Measurements from ENCODE around the gene TPSB2. TPM values are rescaled to one million over a fixed set of nuclear protein-coding genes. Genes with fewer than 3 reads are reported as not detected.
A peak's percentile ranks its signal among the peaks of the same experiment; 100 is the strongest.

The TPSB2 gene
- total RNA-seq, 1 donor from 2014 or later, result not detected

- TF ChIP-seq, protein P1, sequence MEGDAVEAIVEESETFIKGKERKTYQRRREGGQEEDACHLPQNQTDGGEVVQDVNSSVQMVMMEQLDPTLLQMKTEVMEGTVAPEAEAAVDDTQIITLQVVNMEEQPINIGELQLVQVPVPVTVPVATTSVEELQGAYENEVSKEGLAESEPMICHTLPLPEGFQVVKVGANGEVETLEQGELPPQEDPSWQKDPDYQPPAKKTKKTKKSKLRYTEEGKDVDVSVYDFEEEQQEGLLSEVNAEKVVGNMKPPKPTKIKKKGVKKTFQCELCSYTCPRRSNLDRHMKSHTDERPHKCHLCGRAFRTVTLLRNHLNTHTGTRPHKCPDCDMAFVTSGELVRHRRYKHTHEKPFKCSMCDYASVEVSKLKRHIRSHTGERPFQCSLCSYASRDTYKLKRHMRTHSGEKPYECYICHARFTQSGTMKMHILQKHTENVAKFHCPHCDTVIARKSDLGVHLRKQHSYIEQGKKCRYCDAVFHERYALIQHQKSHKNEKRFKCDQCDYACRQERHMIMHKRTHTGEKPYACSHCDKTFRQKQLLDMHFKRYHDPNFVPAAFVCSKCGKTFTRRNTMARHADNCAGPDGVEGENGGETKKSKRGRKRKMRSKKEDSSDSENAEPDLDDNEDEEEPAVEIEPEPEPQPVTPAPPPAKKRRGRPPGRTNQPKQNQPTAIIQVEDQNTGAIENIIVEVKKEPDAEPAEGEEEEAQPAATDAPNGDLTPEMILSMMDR (IDR thresholded peaks at IDR 0.05; ENCODE audit: insufficient read depth, low read length, poor library complexity, severe bottlenecking), result no peak
- H3K27me3 ChIP-seq (ENCODE audit: control insufficient read depth, insufficient read depth, low read length), result peaks cover 8% of the 10 kb centered on the region
- no peak overlapping the region for H3K4me3 ChIP-seq (ENCODE audit: low read depth, low read length)
- peak; percentile 69 for DNase-seq (ENCODE audit: low read depth)
- no peaks in the 10 kb centered on the region for H3K36me3 ChIP-seq (ENCODE audit: control insufficient read depth, insufficient read depth, low read length)
These were observed 47.7 kb downstream of the TPSB2 start for GRCh38 chr16:1182316-1182671.

GRCh38 chr16:1181404-1182315 is 48.3 kb downstream of the TPSB2 start:
- TF ChIP-seq, protein P1 (IDR thresholded peaks at IDR 0.05; ENCODE audit: insufficient read depth, low read length, poor library complexity, severe bottlenecking), result peak; percentile 28
- Histone ChIP-seq H3K27me3 (ENCODE audit: control insufficient read depth, insufficient read depth, low read length) (peaks cover 8% of the 10 kb centered on the region), H3K36me3 (ENCODE audit: control insufficient read depth, insufficient read depth, low read length) (no peaks in the 10 kb centered on the region), H3K4me3 (ENCODE audit: low read depth, low read length) (no peak overlapping the region)
- no peak for DNase-seq (ENCODE audit: low read depth)

DNA sequence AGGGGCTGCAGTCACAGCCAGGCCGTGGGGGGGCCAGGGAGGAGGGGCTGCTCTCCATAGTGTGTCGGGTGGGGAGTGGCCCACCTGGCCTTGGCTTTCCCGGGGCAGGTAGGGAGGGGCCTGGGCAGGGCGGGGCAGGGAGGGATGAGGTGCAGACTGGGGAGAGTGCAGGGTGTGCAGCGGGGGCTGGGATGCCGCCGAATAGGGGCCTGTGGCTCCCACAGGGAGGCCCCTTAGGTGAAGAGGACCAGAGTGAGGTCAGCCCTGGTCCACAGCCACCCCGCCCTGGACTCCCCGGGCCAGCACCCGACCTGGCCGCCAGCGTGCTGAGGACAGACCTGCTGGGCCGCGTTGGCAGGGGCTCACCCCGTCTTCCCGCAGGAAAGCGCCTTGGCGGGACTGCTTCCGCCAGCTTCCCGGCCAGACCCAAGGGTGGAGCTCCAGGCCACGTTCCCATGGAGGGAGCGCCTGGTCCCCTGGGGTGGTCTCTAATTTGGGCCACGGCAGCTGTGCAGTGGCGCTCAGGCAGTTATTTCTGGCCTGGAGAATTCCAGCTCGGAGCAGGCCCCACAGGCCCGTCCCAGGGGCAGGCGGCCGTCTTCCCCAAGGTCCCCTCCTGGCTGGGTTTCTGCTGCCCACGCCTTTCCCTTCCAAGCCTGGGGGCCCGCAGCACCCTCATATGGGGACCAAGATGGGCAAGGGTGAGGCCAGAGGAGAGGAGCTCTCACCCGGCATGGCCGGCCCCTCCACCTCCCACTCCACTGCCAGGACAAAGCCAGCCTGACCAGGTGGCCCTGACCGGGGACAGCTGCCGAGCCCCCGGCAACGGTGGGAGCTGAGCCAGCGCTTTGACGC is 49.2 kb downstream of the TPSB2 start:
- peaks cover 8% of the 10 kb centered on the region for H3K27me3 ChIP-seq (ENCODE audit: control insufficient read depth, insufficient read depth, low read length)
- no peaks in the 10 kb centered on the region for H3K36me3 ChIP-seq (ENCODE audit: control insufficient read depth, insufficient read depth, low read length)
- TF ChIP-seq, protein P1 (IDR thresholded peaks at IDR 0.05; ENCODE audit: insufficient read depth, low read length, poor library complexity, severe bottlenecking), result no peak
- DNase-seq (ENCODE audit: low read depth), result no peak
- no peak overlapping the region for H3K4me3 ChIP-seq (ENCODE audit: low read depth, low read length)

Other genes with a start within 250 kb of the TPSB2 start
- gene SOX8, start 248.4 kb downstream of the TPSB2 start, total RNA-seq, result 0.71 and 1.3 TPM in 2 replicates
- gene SSTR5, start 157.4 kb downstream of the TPSB2 start, total RNA-seq, result not detected in 2 replicates
- gene C1QTNF8, start 133.9 kb downstream of the TPSB2 start, total RNA-seq, result not detected in 2 replicates
- 6.7 and 8.9 TPM in 2 replicates for gene CACNA1H, start 77.1 kb downstream of the TPSB2 start, total RNA-seq
- gene TPSG1, start 4.9 kb downstream of the TPSB2 start, total RNA-seq, result not detected in 2 replicates
- gene TPSAB1, start 10.5 kb upstream of the TPSB2 start, total RNA-seq, result not detected in 2 replicates
- not detected in 2 replicates for gene TPSD1, start 25.9 kb upstream of the TPSB2 start, total RNA-seq
- gene UBE2I, start 79.5 kb upstream of the TPSB2 start, total RNA-seq, result 129 and 139 TPM in 2 replicates
- 1.2 and 5.8 TPM in 2 replicates for gene BAIAP3, start 103.5 kb upstream of the TPSB2 start, total RNA-seq
- 138 and 144 TPM in 2 replicates for gene TSR3, start 121.7 kb upstream of the TPSB2 start, total RNA-seq
- 103 and 104 TPM in 2 replicates for gene GNPTG, start 121.7 kb upstream of the TPSB2 start, total RNA-seq
- gene UNKL, start 184.5 kb upstream of the TPSB2 start, total RNA-seq, result 9.8 and 19.3 TPM in 2 replicates
- gene UQCC4, start 190.6 kb upstream of the TPSB2 start, total RNA-seq, result 25.2 and 26.6 TPM in 2 replicates
- not detected in 2 replicates for gene PERCC1, start 200.9 kb upstream of the TPSB2 start, total RNA-seq
- gene CCDC154, start 214.4 kb upstream of the TPSB2 start, total RNA-seq, result 0.08 and 0.14 TPM in 2 replicates
- gene CLCN7, start 244.8 kb upstream of the TPSB2 start, total RNA-seq, result 116 and 186 TPM in 2 replicates